ENCODE results near the gene SPATA31C1.
"Not testable (repeated sequence)": the region's sequence is repeated elsewhere in the genome, so short reads cannot be mapped to it uniquely, and the experiment has no call there.

Gene SPATA31C1

DNA sequence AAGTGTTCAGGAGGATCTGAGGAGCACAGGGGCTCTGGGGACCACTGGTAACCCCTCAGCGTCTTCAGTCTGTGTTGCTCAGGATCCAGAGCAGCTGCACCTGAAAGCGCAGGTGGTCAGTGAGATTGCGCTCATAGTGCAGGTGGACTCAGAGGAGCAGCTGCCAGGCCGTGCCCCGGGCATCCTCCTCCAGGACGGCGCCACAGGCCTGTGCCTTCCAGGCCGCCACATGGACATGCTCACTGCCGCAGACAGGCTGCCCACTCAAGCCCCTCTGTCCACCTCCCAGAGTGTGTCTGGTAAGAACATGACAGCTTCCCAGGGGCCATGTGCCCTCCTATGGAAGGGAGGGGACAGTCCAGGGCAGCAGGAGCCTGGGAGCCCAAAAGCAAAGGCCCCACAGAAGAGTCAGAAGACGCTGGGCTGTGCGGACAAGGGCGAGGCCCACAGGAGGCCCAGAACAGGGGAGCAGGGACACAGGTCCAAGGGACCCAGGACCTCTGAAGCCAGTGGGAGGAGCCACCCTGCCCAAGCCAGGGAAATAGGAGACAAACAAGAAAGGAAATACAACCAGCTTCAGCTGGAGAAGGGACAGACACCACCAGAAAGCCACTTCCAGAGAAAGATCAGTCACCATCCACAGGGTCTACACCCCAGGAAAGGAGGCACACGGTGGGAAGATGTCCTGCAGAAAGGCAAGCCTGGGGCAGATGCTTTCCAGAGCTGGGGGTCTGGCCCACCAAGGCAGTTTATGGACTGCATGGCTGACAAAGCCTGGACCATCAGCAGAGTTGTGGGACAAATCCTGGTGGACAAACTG is 29.9 kb upstream of the SPATA31C1 start:
- no peak for DNase-seq

DNA sequence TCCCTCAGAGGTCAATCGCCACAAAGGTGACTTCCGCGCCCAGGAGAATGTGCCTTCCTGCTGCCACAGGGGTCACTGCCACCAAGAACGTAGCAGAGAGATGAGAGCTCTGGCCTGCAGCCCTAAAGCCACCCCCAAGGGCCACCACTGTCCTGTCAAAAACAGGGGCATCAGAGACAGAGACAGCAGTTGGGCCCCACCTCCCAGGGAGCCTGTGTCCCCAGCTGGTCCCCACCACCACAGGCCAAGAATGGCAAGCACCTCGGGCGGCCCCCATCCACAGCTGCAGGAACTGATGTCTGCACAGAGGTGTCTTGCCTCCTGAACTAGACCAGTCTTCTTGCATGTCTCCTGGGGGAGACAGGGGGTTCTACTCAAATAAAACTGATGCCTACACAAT is 29.3 kb upstream of the SPATA31C1 start:
- DNase-seq, result no peak

DNA sequence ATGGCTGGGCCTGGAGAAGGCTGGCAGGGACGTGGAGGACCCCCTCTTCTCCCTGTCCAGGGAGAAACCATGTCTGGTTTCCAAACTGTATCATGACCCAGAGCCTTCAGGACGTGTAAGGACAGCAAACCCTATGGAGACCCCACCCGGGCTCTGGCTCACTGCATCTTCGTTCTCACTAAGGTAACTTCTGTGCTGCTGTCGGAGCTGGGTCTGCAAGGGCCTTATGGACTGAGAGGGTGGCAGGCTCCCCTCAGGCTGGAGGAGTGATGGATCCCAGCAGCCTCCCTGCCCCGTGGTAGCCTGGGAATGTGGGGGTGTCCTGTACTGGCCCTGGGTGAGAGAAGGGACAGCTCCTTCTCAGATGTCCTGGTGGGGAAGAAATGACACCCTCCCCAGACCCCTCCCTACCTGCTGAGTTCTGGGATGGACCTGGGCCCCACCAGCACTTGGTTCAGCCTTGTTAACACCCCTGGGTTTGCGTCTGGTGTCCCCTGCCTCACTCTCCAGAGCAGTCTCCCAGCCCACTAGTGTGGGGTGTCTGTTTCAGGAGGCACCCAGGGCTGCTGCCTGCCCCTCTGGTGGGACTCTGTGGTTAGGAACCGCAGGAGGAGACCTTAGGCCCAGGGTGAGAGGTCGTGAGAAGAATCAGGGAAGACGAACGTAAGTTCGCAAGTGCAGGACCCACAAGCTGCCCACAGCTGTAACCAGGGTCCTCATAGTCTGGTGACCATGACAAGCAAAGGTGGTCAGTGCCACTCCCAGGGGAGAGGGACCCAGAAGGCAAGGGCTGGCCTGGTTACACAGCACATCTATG is 28.5 kb upstream of the SPATA31C1 start:
- no peak for DNase-seq

DNA sequence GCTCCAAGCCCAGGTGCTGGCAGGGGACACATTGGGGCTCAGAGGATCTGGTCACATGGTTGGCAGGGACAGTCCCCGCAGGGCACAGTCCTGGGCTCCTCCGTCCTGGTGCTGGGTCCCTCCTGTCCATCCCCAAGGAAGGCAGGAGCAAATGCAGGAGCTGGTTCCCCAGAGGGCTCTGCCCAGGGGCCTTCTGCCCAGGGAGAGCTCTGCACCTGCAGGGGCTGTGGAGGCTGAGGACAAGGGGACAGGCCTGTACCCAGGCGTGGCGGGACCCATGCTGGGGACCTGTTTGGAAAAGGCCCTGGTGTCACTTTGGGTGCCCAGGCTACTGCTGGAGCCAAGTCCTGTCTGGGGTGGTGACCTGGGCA is 27.9 kb upstream of the SPATA31C1 start:
- no peak for DNase-seq

DNA sequence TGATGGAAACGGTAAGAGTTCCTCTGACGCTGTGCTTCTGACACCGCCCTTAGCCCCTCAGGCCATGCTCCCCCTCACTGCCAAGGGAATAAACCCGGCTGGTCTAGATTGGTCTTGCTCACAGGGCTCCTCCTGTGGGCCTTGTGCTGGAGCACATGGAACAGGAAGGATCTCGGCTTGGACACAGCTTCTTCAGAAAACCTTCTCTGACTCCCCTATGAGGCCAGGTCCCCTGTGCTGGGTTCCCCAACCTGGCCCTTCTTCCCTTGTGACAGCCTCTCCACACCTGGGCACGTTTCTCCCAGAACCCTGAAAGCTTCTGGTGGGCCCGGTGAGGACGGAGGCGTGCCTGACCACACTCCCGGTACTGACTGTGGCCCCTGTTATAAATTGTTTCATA is 26.9 kb upstream of the SPATA31C1 start:
- DNase-seq, result no peak

DNA sequence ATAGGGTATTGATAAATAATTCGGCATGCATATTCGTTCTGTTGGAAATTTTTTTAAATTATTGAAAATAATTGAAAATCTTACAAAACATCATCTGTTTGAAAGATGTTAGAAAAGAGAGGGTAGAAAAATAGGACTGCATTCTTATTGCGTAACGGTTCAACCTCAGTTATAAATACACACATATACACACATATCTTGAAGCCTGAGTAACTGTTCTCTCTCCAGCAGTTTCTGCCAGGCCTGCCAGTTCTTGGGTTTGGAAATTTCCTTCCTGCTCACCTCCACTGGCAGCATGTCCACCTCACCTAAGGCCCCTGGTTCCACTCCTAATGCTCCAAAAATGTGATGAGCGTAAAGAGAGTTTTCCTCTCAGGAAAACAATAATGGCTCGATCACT is 26.0 kb upstream of the SPATA31C1 start:
- DNase-seq, result no peak

DNA sequence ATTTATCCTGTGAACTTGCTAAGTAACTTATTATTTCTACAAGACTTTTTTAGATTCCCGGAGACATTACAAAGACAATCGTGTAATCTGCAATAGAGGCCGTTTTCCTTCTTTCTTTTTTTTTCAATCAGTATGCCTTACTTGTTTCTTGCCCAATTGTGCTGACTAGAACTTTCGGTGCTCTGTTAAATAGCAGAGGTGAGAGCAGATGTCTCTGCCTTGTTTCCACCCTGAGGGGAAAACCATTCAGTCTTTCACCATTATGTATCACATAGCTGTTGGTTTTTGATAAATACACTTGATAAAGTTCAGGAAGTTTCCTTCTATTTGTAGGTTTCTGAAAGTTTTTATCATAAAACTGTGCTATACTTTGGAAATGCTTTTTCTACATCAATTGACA is 24.8 kb upstream of the SPATA31C1 start:
- DNase-seq, result no peak

DNA sequence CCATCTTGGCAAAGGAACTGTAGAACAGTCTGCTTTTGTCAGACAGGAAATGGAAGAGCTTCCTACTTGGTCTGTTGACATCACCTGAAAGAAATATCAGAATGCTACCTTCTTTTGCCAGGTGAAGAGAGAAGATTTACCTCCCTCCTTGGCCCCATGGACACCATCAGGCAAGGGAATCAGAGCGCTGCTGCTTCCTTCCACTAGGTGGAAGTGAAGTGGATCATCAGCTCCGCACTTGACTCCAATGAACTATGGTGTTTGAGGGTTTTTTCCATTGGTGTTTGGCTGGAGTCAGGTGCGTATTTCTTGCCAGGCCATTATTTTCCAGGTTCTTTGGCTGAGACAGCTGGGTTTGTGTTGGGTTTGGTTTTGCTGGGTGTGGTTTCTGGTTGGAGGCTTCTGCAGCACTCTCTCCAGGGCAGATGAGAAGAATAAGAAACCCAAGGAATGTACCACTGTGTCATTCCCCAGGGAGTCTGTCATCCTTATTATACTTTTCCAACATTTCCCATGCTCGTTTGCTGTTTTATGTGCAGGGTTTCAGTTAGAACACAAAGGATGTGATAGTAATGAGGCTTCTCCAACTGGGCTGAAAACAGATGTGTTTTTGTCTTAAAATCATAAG is 22.6 kb upstream of the SPATA31C1 start:
- no peak for DNase-seq

DNA sequence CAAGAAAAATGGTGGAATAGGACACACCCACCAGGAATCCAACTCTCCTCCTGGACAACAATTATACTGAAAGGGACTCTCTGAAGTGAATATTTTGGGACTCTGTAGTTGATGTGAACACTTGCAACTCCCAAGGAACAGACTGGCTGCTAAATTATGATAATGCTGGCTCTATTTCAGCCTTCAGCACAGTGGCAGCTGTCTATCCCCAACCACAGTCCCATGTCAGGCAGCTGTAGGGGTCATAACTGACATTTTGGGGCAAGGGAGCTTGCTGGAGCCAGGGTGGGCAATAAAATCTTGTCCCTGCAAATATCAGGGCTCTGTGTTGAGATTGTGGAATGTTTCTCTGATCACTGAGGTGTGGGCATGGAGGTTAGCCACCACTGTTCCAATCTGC is 20.9 kb upstream of the SPATA31C1 start:
- DNase-seq, result no peak

DNA sequence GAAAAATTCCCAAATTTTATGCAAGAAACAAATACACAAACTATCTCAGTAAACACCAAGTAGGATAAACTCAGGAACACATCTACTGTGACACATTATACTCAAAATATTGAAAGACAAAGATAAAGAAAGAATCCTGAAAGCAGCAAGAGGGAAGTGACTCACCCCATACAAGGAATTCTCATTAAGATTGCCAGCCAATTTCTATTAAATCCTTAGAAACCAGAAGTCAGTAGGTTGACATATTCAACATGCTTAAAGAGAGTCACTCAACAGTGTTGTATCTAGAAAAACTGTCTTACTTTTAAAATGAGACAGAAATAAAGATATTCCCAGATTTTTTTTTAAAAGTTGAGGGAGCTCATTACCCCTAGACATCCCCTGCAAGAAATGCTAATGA is 19.6 kb upstream of the SPATA31C1 start:
- DNase-seq, result no peak

DNA sequence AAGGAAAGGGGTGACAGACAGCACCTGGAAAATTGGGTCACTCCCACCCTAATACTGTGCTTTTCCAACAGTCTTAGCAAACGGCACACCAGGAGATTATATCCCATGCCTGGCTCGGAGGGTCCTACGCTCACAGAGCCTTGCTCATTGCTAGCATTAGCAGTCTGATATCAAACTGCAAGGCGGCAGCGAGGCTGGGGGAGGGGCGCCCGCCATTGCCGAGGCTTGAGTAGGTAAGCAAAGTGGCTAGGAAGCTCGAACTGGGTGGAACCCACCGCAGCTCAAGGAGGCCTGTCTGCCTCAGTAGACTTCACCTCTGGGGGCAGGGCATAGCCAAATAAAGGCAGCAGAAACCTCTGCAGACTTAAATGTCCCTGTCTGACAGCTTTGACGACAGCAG is 15.4 kb upstream of the SPATA31C1 start:
- not testable (repeated sequence) for DNase-seq

DNA sequence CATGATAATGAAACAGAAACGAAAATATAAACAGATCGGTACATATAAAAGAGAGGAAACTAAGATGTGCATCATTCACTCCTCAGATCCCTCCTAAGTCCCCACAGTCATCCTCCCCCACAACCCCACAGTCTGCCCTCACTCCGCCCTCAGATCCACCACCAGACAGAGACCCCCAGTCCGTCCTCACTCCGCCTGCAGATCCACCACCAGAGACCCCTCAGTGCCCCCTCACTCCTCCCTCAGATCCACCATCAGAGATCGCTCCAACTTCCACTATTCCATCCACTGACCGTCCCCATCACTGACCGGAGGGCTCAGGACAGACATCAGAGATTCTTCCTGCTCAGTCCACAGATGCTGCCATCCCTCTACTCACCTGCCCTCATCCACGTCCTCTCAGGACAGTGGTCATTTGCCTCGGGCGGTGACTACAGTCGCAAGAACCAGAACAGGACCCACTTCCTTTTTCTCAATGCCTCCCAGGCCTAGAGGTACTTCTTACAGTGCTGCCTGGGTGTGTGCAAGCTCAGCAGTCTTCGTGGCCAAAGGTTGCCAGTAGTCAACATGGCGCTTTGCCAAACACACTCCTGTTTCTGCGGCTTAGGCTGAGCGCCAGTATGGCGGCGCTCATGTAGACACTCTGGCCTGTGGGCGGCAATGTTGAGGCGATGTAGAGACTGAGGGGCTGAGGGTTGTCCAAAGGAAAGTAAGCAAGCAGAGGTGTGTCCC is 8.3 kb upstream of the SPATA31C1 start:
- DNase-seq, result no peak

DNA sequence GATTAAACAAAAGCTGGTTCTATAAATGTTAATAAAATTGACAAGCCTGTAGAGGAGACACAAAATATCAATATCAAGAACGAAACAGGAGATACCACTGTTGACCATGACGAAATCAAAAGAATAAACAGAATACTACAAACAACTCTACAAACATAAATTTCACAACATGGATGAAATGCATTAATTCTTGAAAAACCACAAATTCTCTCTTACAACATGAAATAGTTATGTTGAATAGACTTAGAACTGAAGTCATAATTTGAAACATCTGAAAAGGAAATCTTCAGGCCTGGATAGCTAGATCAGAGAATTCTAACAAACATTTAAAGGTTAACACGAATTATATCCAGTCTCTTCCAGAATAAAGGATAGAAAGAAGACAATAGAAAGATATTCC is 6.9 kb upstream of the SPATA31C1 start:
- no peak for DNase-seq

DNA sequence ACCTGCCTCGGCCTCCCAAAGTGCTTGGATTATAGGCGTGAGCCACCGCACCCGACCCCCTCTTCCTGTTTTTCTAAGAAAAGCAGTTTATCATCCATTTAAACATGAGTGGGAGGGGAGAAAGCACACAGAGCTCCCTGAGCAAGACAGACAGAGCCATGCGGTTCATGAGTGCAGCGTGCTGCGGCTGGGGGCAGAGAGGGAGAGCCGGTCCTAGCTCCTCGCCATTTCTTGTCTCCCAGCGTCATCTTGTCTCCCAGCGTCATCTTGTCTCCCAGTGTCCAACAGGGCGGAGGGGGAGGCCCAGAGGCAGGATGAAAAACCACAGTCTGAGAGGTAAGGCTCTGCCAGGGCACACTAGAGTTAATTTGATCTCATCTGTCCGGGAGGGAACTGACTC is 1.3 kb downstream of the SPATA31C1 start:
- DNase-seq, result not testable (repeated sequence)

DNA sequence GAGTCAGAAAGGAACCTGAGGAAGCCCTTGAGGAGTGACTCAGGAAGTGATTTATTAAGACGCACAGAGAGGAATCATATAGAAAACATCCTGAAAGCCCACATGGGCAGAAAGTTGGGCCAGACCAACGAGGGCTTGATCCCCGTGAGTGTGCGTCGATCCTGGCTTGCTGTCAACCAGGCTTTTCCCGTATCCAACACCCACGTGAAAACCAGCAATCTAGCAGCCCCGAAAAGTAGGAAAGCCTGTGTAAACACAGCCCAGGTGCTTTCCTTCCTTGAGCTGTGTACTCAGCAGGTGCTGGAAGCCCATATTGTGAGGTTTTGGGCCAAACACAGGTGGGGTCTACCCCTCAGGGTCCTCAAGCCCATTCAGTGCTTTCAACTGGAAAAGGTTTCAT is 3.8 kb downstream of the SPATA31C1 start:
- DNase-seq, result not testable (repeated sequence)

DNA sequence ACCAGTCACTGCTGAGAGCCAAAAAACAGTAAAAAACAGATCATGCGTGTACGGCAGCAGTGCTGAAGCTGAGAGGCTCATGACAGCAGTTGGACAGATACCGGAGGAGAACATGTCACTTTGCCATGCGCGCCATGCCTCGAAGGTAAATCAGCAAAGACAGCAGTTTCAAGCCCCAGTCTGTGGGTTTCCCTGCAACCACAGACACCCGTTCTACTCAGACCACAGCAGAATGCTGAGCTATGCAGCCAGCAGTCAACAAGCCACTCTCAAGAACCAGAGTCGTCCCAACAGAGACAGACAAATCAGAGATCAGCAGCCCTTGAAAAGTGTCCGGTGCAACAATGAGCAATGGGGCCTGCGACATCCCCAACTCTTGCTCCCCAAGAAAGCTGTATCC is 5.2 kb downstream of the SPATA31C1 start:
- not testable (repeated sequence) for DNase-seq

DNA sequence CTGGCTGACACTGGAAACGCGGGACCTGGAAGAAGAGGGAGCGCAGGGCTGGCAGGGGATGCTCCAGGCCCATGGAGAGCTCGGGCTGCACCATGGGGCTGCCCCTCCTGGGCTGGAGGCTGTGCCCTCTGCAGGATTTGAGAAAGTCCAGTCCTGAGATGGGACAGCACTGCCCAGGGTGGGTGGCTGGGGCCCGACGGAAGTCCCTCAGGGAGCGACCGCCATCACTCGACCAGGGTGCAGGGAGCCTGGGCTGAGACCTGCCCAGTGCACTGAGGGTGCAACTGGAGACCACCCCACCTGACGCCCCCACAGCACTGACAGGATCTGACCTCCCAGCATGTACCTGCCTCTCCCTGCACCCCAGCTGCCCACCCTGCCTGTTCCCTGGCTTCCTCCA is 7.1 kb downstream of the SPATA31C1 start:
- DNase-seq, result not testable (repeated sequence)

DNA sequence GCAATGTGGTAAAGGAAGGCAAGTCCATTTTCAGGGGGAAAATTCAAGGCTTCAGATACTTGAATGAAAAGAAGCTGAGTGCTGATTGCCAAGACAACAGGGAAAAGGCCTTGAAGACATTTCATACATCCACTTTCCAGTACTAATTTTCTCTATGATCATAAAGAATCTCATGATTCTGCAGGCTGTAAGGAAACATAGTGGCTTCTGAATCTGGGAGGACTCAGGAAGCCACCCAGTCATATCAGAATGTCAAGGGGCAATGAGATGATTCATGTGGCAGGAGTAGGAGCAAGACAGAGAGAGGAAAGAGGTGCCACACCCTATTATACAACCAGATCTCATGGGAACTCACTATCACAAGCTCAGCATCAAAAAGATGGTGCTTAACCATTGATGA is 11.4 kb downstream of the SPATA31C1 start:
- not testable (repeated sequence) for DNase-seq

DNA sequence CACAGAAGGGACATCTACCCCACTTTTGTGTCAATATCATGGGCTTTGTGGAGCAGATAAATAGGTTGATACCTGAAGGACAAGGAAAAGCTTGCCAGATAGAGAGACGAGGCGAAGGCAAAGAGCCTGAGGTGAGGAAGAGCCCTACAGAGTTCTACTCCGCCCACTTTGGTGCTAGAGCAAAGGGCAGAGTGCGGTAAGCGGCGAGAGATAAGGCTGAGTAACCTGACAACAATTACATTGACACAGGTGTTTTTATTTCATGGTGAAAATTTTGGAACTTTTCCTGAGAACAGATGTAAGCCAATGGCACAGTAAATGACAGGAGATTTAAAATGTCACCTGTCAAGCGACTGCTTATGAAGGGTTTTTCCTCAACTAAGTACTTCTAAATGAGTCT is 16.7 kb downstream of the SPATA31C1 start:
- DNase-seq, result not testable (repeated sequence)

DNA sequence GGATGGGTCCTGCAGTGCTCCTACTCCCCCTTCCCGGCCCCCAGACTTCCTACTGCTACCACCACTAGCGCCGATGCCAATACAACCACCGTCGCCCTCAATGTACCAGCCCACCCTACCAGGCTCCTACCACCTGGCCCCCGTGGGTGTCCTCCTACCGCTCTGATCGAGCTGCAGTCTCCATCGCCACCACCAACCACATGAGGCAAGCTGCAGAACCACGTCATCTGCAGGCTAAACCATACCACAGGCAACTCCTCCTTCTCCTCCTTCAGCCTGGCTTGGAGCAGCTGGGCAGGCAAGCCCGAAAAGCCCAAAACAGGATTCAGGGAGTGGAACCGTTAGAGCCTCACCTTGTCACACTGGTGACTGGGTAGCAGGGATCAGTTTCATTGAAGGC is 19.6 kb downstream of the SPATA31C1 start:
- DNase-seq, result peak in 1 of 2 donors; percentile 7

DNA sequence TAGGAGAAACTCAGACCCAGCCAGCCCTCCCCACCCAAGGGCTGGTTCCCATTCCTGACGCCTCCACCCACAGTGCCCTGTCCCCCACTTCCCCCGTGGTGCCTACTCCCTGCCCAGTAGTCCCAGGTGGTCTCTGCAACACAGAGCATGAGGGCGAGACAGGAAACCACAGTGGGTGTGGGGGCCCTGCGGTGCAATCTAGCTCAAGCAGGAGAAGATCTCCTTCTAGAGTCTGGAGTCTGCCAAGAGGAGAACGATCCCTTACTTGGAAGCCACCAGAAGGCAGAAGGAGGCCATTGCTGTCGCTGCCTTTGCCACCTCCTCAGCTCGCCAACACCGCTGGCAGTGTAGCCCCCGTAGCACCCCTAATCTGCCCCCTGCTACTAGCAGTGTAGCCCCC is 20.2 kb downstream of the SPATA31C1 start:
- DNase-seq, result peak in 1 of 2 donors; percentile 17

DNA sequence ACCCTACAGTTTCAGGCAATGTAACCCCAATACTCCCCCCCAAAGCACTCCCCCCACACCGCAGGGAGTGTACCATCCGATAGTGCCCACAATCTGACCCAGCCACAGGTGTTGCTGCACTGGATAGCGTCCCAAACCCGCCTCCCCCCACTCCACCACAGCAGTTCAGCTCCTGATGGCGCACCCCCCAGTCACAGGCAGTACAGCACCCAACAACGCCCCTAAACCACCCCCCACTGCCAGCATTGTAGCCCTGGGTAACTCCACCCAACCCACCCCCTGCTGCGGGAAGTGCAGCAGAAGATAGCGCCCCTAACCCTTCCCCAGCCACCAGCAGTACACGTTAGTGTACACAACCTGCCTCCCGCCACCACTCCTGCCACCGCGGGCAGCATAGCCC is 20.6 kb downstream of the SPATA31C1 start:
- DNase-seq, result not testable (repeated sequence)

DNA sequence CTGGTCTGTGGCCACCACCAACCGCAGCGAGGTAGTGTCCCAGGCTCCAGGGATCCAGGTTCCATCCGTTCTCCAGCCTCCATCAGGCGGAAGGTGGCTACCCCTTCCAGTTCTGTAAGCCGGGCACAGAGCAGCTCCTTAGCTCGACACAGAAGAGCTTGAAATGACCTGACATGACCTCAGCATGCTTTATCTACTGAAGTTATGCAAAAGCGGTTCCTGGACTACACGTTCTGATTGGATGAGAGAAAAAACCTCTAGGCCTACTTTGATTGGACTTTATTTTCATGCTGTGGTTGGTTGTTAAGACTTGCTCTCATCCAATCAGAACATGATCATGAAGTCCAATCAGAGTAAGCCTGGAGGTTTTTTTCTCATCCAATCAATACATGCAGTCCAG is 21.3 kb downstream of the SPATA31C1 start:
- DNase-seq, result not testable (repeated sequence)

Data from inflammatory macrophage treated with lipopolysaccharide for 1 hour (primary cell).